ENCODE measurements around the gene TNFAIP3.

TNFAIP3 gene

DNA sequence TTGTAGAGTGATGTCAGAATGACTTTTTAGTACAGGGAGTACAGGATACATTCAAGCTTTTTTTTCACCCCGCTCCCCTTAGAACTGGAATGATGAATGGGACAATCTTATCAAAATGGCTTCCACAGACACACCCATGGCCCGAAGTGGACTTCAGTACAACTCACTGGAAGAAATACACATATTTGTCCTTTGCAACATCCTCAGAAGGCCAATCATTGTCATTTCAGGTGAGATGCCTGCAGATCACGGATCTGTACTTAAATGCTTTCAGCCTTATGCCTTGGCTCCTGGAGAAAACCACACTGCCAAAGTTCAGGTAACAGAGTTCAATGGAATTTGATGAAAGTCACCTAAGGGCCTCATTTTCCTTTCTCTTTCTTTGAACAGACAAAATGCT lies 8.5 kb downstream of the TNFAIP3 start:
- H3K4me1 Mint-ChIP-seq, result peaks cover 61% of the 10 kb centered on the region
- H3K9me3 Mint-ChIP-seq, result no peaks in the 10 kb centered on the region
- no peak for DNase-seq
- H3K36me3 Mint-ChIP-seq (ENCODE audit: low read depth), result peaks cover 30% of the 10 kb centered on the region
- no peak overlapping the region for H3K27ac Mint-ChIP-seq
- no peak overlapping the region for H3K4me3 Mint-ChIP-seq
- no peaks in the 10 kb centered on the region for H3K27me3 Mint-ChIP-seq (ENCODE audit: low read depth, poor library complexity)
- TF ChIP-seq, protein P1, sequence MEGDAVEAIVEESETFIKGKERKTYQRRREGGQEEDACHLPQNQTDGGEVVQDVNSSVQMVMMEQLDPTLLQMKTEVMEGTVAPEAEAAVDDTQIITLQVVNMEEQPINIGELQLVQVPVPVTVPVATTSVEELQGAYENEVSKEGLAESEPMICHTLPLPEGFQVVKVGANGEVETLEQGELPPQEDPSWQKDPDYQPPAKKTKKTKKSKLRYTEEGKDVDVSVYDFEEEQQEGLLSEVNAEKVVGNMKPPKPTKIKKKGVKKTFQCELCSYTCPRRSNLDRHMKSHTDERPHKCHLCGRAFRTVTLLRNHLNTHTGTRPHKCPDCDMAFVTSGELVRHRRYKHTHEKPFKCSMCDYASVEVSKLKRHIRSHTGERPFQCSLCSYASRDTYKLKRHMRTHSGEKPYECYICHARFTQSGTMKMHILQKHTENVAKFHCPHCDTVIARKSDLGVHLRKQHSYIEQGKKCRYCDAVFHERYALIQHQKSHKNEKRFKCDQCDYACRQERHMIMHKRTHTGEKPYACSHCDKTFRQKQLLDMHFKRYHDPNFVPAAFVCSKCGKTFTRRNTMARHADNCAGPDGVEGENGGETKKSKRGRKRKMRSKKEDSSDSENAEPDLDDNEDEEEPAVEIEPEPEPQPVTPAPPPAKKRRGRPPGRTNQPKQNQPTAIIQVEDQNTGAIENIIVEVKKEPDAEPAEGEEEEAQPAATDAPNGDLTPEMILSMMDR (IDR thresholded peaks at IDR 0.05), result no peak

DNA sequence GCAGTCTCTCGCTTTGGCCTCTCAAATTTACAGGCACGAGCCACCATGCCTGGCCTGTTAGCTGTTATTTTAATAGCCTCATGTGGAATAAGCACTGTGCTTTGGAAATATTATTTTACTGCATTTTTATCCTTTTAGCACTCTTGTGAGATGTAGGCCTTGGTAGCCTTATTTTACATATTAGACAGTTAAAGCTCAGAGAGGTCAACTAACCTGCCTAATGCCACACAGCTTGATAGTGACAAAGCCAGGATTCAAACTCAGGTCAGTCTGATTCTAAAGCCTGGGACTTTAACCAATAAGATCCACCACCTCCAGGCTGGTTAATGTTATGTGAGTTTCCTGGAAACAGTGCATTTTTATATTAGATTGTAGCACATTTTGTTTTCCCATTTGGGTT lies 9.5 kb downstream of the TNFAIP3 start:
- H3K4me3 Mint-ChIP-seq, result no peak overlapping the region
- no peak for DNase-seq
- no peaks in the 10 kb centered on the region for H3K27me3 Mint-ChIP-seq (ENCODE audit: low read depth, poor library complexity)
- peaks cover 30% of the 10 kb centered on the region for H3K36me3 Mint-ChIP-seq (ENCODE audit: low read depth)
- TF ChIP-seq, protein P1 (IDR thresholded peaks at IDR 0.05), result no peak
- H3K27ac Mint-ChIP-seq, result no peak overlapping the region
- H3K9me3 Mint-ChIP-seq, result no peaks in the 10 kb centered on the region
- H3K4me1 Mint-ChIP-seq, result peaks cover 51% of the 10 kb centered on the region

- H3K27ac Mint-ChIP-seq, result no peak overlapping the region
- peaks cover 30% of the 10 kb centered on the region for H3K36me3 Mint-ChIP-seq (ENCODE audit: low read depth)
- no peaks in the 10 kb centered on the region for H3K27me3 Mint-ChIP-seq (ENCODE audit: low read depth, poor library complexity)
- H3K9me3 Mint-ChIP-seq, result no peaks in the 10 kb centered on the region
- no peak for DNase-seq
- TF ChIP-seq, protein P1 (IDR thresholded peaks at IDR 0.05), result no peak
- no peak overlapping the region for H3K4me3 Mint-ChIP-seq
- peaks cover 45% of the 10 kb centered on the region for H3K4me1 Mint-ChIP-seq
Observed at GRCh38 chr6:137877113-137877512, 10.1 kb downstream of the TNFAIP3 start.

DNA sequence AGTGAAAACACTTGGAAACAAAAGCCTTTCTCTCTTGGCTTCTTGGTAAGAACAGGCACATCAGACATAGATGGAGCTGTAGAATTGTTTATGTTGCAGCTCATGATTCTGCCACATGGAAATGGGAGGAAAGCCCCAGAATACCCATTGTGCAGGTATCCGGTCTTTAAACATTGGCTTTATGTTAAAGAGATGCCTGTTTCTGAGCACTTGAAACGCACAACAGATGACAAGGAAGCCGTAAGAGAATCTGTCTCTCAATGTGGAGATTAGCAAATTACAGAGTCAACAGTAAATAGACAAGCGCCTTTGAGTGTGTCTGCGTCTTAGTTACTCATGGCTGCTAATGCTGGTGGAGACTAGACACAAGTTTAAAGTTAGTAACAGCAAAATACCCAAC lies 10.5 kb downstream of the TNFAIP3 start:
- DNase-seq, result no peak
- Mint-ChIP-seq H3K27me3 (ENCODE audit: low read depth, poor library complexity) (no peaks in the 10 kb centered on the region), H3K4me3 (no peak overlapping the region), H3K36me3 (ENCODE audit: low read depth) (peaks cover 30% of the 10 kb centered on the region), H3K4me1 (peaks cover 41% of the 10 kb centered on the region), H3K27ac (no peak overlapping the region), H3K9me3 (no peaks in the 10 kb centered on the region)
- TF ChIP-seq, protein P1 (IDR thresholded peaks at IDR 0.05), result no peak

DNA sequence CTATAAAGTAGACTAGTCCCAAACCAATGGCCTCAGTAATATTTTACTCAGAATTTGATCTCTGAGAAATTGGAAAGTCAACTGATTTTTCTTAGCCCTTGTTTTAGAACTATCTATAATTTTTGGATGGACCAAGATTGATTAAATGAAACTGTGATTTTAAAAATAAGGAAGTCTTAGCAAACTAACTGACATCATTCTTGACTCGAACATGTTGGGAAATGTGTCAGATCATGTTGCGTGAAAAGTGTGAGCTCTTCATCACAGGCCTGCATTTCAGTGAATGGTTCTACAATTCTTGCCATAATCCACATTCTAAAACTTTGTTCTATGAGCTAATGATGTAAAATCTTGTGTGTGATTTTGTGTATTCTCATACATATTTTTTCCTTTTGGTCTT lies 11.0 kb downstream of the TNFAIP3 start:
- Mint-ChIP-seq H3K36me3 (ENCODE audit: low read depth) (peaks cover 30% of the 10 kb centered on the region), H3K9me3 (no peaks in the 10 kb centered on the region), H3K27me3 (ENCODE audit: low read depth, poor library complexity) (no peaks in the 10 kb centered on the region), H3K27ac (no peak overlapping the region), H3K4me1 (peaks cover 36% of the 10 kb centered on the region), H3K4me3 (no peak overlapping the region)
- TF ChIP-seq, protein P1 (IDR thresholded peaks at IDR 0.05), result no peak
- no peak for DNase-seq

- no peaks in the 10 kb centered on the region for H3K9me3 Mint-ChIP-seq
- H3K27me3 Mint-ChIP-seq (ENCODE audit: low read depth, poor library complexity), result no peaks in the 10 kb centered on the region
- TF ChIP-seq, protein P1 (IDR thresholded peaks at IDR 0.05), result peak; percentile 43
- DNase-seq, result peak; percentile 82
- peaks cover 35% of the 10 kb centered on the region for H3K4me1 Mint-ChIP-seq
- H3K36me3 Mint-ChIP-seq (ENCODE audit: low read depth), result peaks cover 27% of the 10 kb centered on the region
- H3K4me3 Mint-ChIP-seq, result peak overlapping the region; percentile 60
- peak overlapping the region; percentile 54 for H3K27ac Mint-ChIP-seq
Observed at GRCh38 chr6:137878486-137879285, 11.6 kb downstream of the TNFAIP3 start.
